Loucy (cell line): ENCODE measurements around the gene SELENOS.

Experiments
- H2AFZ ChIP-seq: fragments of 200-600 bp; sonication (generic); 2 replicates; pipeline ENCODE4 v1.6.0; 2016; ENCODE audit warnings: antibody characterized with exemption, mild to moderate bottlenecking, low read length, moderate library complexity
- H3F3A ChIP-seq: fragments of 200-600 bp; 2 replicates; pipeline ENCODE4 v1.6.0; 2016; ENCODE audit warnings: antibody characterized with exemption, low read depth, mild to moderate bottlenecking
- H3K27me3 ChIP-seq: fragments of 200-600 bp; sonication (generic); 2 replicates; pipeline ENCODE4 v1.6.1; 2014; ENCODE audit warnings: low read length, mild to moderate bottlenecking; ENCODE audit not compliant: insufficient read depth, poor library complexity, severe bottlenecking
- H3K36me3 ChIP-seq: fragments of 200-600 bp; sonication (generic); 2 replicates; pipeline ENCODE4 v1.6.1; 2016; ENCODE audit warnings: low read length; ENCODE audit not compliant: insufficient read depth
- H3K4me1 ChIP-seq: fragments of 200-600 bp; sonication (generic); 2 replicates; pipeline ENCODE4 v1.5.1; 2014; ENCODE audit warnings: low read length, mild to moderate bottlenecking; ENCODE audit not compliant: insufficient read depth, poor library complexity, severe bottlenecking
- H3K4me2 ChIP-seq: fragments of 200-600 bp; sonication (generic); 2 replicates; pipeline ENCODE4 v1.6.0; 2014; ENCODE audit warnings: antibody characterized with exemption, low read length, low read depth, mild to moderate bottlenecking; ENCODE audit not compliant: poor library complexity, severe bottlenecking
- H3K4me3 ChIP-seq: fragments of 200-600 bp; sonication (generic); 2 replicates; pipeline ENCODE4 v1.5.1; 2014; ENCODE audit warnings: low read length, mild to moderate bottlenecking, mixed read lengths; ENCODE audit not compliant: poor library complexity, severe bottlenecking
- H3K79me2 ChIP-seq: fragments of 200-600 bp; sonication (generic); 2 replicates; pipeline ENCODE4 v1.6.1; 2014; ENCODE audit warnings: low read length; ENCODE audit not compliant: insufficient read depth
- H3K9ac ChIP-seq: fragments of 200-600 bp; sonication (generic); 2 replicates; pipeline ENCODE4 v1.6.0; 2014; ENCODE audit warnings: mild to moderate bottlenecking, low read depth, low read length, moderate library complexity; ENCODE audit not compliant: poor library complexity, severe bottlenecking
- H3K9me2 ChIP-seq: fragments of 200-600 bp; sonication (generic); replicated peaks from 2 replicates; pipeline ENCODE4 v1.6.1; 2016; ENCODE audit warnings: low read depth, low read length, mixed read lengths
- H3K9me3 ChIP-seq: fragments of 200-600 bp; sonication (generic); 2 replicates; pipeline ENCODE4 v1.6.1; 2014; ENCODE audit warnings: mild to moderate bottlenecking, antibody characterized with exemption, low read length, low read depth; ENCODE audit not compliant: insufficient read depth
- H4K20me1 ChIP-seq: fragments of 200-600 bp; sonication (generic); 2 replicates; pipeline ENCODE4 v1.6.0; 2014; ENCODE audit warnings: antibody characterized with exemption, low read length, mild to moderate bottlenecking; ENCODE audit not compliant: insufficient read depth, poor library complexity, severe bottlenecking
- EZH2phosphoT487 ChIP-seq: fragments of 200-600 bp; IDR thresholded peaks from 2 replicates; pipeline ENCODE4 v1.6.1; 2018; ENCODE audit warnings: antibody characterized with exemption, mild to moderate bottlenecking, moderate library complexity, borderline replicate concordance
- TF ChIP-seq, protein P1 (sequence below): fragments of 200-600 bp; sonication (generic); conservative IDR thresholded peaks from 2 replicates; pipeline ENCODE4 v1.5.1; 2014; ENCODE audit warnings: mild to moderate bottlenecking, antibody characterized with exemption, low read length

The SELENOS gene

DNA sequence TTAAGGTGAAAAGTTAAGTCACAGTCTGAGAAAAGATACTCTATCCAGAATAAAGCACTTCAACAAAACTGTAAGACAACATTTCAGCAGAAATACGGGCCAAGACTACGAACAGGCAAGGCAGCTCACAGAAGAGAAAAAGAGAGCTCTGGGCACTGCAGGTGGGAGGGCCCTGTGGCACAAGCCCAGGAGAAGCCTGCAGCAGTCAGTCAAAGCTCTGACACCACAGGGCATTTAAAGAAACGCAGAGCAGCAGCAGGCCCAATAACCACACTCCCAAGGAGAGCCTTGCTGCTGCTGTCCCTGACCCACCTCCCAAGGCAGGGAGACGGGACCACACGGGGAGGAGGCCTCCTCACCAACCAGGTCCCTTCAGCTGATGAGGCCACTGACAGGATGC lies 44.6 kb downstream of the SELENOS start:
- peak overlapping the region; percentile 2 for H3K4me2 ChIP-seq
- no peak overlapping the region for H2AFZ ChIP-seq
- no peak overlapping the region for H3K4me3 ChIP-seq
- H3K27me3 ChIP-seq = no peaks in the 10 kb centered on the region
- H3K9me3 ChIP-seq = peaks cover 14% of the 10 kb centered on the region; the same call in 1 of the 2 replicates
- H4K20me1 ChIP-seq = peaks cover 69% of the 10 kb centered on the region
- H3K9me2 ChIP-seq = no peaks in the 10 kb centered on the region
- peaks cover 82% of the 10 kb centered on the region for H3K36me3 ChIP-seq
- no peak overlapping the region for H3K9ac ChIP-seq
- TF ChIP-seq EZH2phosphoT487 = no peak
- TF ChIP-seq, protein P1, sequence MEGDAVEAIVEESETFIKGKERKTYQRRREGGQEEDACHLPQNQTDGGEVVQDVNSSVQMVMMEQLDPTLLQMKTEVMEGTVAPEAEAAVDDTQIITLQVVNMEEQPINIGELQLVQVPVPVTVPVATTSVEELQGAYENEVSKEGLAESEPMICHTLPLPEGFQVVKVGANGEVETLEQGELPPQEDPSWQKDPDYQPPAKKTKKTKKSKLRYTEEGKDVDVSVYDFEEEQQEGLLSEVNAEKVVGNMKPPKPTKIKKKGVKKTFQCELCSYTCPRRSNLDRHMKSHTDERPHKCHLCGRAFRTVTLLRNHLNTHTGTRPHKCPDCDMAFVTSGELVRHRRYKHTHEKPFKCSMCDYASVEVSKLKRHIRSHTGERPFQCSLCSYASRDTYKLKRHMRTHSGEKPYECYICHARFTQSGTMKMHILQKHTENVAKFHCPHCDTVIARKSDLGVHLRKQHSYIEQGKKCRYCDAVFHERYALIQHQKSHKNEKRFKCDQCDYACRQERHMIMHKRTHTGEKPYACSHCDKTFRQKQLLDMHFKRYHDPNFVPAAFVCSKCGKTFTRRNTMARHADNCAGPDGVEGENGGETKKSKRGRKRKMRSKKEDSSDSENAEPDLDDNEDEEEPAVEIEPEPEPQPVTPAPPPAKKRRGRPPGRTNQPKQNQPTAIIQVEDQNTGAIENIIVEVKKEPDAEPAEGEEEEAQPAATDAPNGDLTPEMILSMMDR = no peak
- peaks cover 99% of the 10 kb centered on the region for H3K79me2 ChIP-seq
- H3K4me1 ChIP-seq = peaks cover 41% of the 10 kb centered on the region
- no peaks in the 10 kb centered on the region for H3F3A ChIP-seq

DNA sequence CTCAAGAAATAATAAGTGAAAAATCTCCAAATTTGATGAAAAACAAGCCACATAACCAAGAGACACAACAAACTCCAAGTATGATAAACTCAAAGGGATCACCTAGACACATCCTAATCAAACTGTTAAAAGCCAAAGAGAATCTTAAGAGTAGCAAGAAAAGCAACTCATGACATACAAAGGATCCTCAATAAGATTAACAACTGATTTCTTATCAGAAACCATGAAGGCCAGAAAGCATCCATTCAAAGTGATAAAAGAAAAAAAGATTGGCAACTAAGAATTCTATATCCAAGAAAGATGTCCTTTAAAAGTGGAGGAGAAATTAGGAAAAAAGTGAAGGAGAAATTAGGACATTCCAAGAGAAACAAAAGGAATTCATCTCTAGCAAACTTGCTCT lies 49.0 kb downstream of the SELENOS start:
- Histone ChIP-seq H3K27me3 (no peaks in the 10 kb centered on the region), H3K4me3 (no peak overlapping the region), H3K79me2 (peaks cover 100% of the 10 kb centered on the region), H3K9me2 (no peaks in the 10 kb centered on the region), H2AFZ (no peak overlapping the region), H3K9ac (no peak overlapping the region), H3K9me3 (peaks cover 14% of the 10 kb centered on the region; the same call in 1 of the 2 replicates), H3K36me3 (peaks cover 90% of the 10 kb centered on the region), H3K4me1 (peaks cover 34% of the 10 kb centered on the region), H3K4me2 (no peak overlapping the region), H4K20me1 (peaks cover 84% of the 10 kb centered on the region), H3F3A (no peaks in the 10 kb centered on the region)
- TF ChIP-seq, protein P1 = no peak
- TF ChIP-seq EZH2phosphoT487 = no peak

DNA sequence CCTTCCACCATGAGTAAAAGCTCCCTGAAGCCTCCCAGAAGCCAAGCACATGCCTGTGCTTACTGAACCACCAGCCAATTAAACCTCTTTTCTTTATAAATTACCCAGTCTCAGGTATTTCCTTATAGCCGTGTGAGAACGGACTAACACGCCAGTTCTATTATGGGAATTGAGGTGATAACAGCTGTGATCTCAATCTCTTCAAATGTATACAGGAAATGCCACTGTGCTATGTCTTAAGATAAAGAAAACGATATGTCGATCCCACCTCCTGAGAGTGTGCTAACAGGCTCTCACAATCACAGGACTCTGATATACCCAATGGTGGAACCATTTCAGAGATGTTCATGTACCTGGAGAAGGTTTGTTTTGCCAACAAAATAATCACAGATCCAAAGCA lies 51.6 kb downstream of the SELENOS start:
- H4K20me1 ChIP-seq = peaks cover 81% of the 10 kb centered on the region

More for the DNA sequence above, 51.6 kb downstream of the SELENOS start:
- Histone ChIP-seq H2AFZ (no peak overlapping the region), H3K27me3 (no peaks in the 10 kb centered on the region), H3K9me2 (no peaks in the 10 kb centered on the region), H3K79me2 (peaks cover 100% of the 10 kb centered on the region), H3K4me1 (peaks cover 10% of the 10 kb centered on the region), H3K4me3 (no peak overlapping the region), H3K9ac (no peak overlapping the region), H3K36me3 (peaks cover 83% of the 10 kb centered on the region), H3F3A (no peaks in the 10 kb centered on the region), H3K4me2 (no peak overlapping the region), H3K9me3 (peaks cover 14% of the 10 kb centered on the region; the same call in 1 of the 2 replicates)
- TF ChIP-seq, protein P1 = no peak
- TF ChIP-seq EZH2phosphoT487 = no peak
